Trophoblast cell (in vitro differentiated cells and primary cell): Measurements from ENCODE around the gene BRD9.

ENCODE experiments used
- DNase-seq, 2 donors: peaks; one replicate each; pipeline ENCODE4 v3.0.0-alpha.2; 2016
- H2AFZ ChIP-seq: 2 replicates; pipeline ENCODE4 v1.6.1; 2013; ENCODE audit warnings: low read length, moderate library complexity, mild to moderate bottlenecking; ENCODE audit not compliant: insufficient read depth, poor library complexity
- H2AK5ac ChIP-seq: 2 replicates; pipeline ENCODE4 v1.6.1; 2013; ENCODE audit warnings: mild to moderate bottlenecking, low read length
- H2BK120ac ChIP-seq: 2 replicates; pipeline ENCODE4 v1.6.1; 2013; ENCODE audit warnings: low read length, mild to moderate bottlenecking, moderate library complexity; ENCODE audit not compliant: insufficient read depth, poor library complexity
- H2BK12ac ChIP-seq: 2 replicates; pipeline ENCODE4 v1.6.1; 2013; ENCODE audit warnings: mild to moderate bottlenecking, low read length, moderate library complexity
- H2BK5ac ChIP-seq: 2 replicates; pipeline ENCODE4 v1.6.1; 2013; ENCODE audit warnings: low read length, low read depth, moderate library complexity, mild to moderate bottlenecking; ENCODE audit not compliant: poor library complexity
- H3K14ac ChIP-seq: 2 replicates; pipeline ENCODE4 v1.6.1; 2013; ENCODE audit warnings: mild to moderate bottlenecking, low read length
- H3K18ac ChIP-seq: 2 replicates; pipeline ENCODE4 v1.6.1; 2013; ENCODE audit warnings: mild to moderate bottlenecking, low read length
- H3K23ac ChIP-seq: 2 replicates; pipeline ENCODE4 v1.6.1; 2013; ENCODE audit warnings: low read length
- H3K27ac ChIP-seq: 2 replicates; pipeline ENCODE4 v1.5.1; 2013; ENCODE audit warnings: low read depth, mild to moderate bottlenecking, inconsistent platforms, low read length, moderate library complexity
- H3K27me3 ChIP-seq: 2 replicates; pipeline ENCODE4 v1.6.1; 2013; ENCODE audit warnings: inconsistent platforms, mild to moderate bottlenecking, low read length, moderate library complexity; ENCODE audit not compliant: insufficient read depth
- H3K36me3 ChIP-seq, 2 experiments: 1 replicate in 1 of 2; 2 replicates in 1 of 2; pipeline ENCODE4 v1.6.1; 2013; ENCODE audit warnings: low read length in 2 of 2, mild to moderate bottlenecking in 2 of 2, moderate library complexity in 1 of 2; ENCODE audit not compliant: insufficient read depth in 2 of 2, control insufficient read depth in 1 of 2
- H3K4ac ChIP-seq: 2 replicates; pipeline ENCODE4 v1.6.1; 2013; ENCODE audit warnings: low read depth, mild to moderate bottlenecking, low read length, moderate library complexity
- H3K4me1 ChIP-seq, 2 experiments: 1 replicate in 1 of 2; 2 replicates in 1 of 2; pipeline ENCODE4 v1.6.1; 2013; ENCODE audit warnings: low read length in 2 of 2, mild to moderate bottlenecking in 2 of 2, moderate library complexity in 1 of 2; ENCODE audit not compliant: insufficient read depth in 2 of 2, control insufficient read depth in 1 of 2
- H3K4me2 ChIP-seq: 2 replicates; pipeline ENCODE4 v1.6.1; 2013; ENCODE audit warnings: inconsistent platforms, mild to moderate bottlenecking, low read length, moderate library complexity
- H3K4me3 ChIP-seq: 2 replicates; pipeline ENCODE4 v1.5.1; 2013; ENCODE audit warnings: mild to moderate bottlenecking, low read depth, low read length, inconsistent platforms
- H3K79me1 ChIP-seq: one replicate; pipeline ENCODE4 v1.6.1; 2013; ENCODE audit warnings: low read length
- H3K79me2 ChIP-seq: 2 replicates; pipeline ENCODE4 v1.6.1; 2013; ENCODE audit warnings: low read length, mild to moderate bottlenecking; ENCODE audit not compliant: control insufficient read depth, insufficient read depth, poor library complexity
- H3K9ac ChIP-seq: 2 replicates; pipeline ENCODE4 v1.6.1; 2013; ENCODE audit warnings: mild to moderate bottlenecking, low read length
- H3K9me3 ChIP-seq: 2 replicates; pipeline ENCODE4 v1.6.1; 2013; ENCODE audit warnings: low read depth, mild to moderate bottlenecking, control low read depth, inconsistent platforms, low read length; ENCODE audit not compliant: insufficient read depth
- H4K12ac ChIP-seq: 2 replicates; pipeline ENCODE4 v1.6.1; 2013; ENCODE audit warnings: low read depth, mild to moderate bottlenecking, low read length, moderate library complexity
- H4K8ac ChIP-seq: 2 replicates; pipeline ENCODE4 v1.6.1; 2013; ENCODE audit warnings: low read depth, mild to moderate bottlenecking, low read length, moderate library complexity
- H4K91ac ChIP-seq: one replicate; pipeline ENCODE4 v1.6.1; 2013; ENCODE audit warnings: low read depth, mild to moderate bottlenecking, low read length, moderate library complexity
- WGBS: extraction: QIAGEN DNeasy Blood & Tissue Kit; methylation state at CpG from one replicate; pipeline ENCODE4 v1.1.7; 2013; ENCODE audit warnings: missing lambda C conversion rate; ENCODE audit not compliant: insufficient read length, insufficient coverage; ENCODE audit errors: extremely low coverage; 5-methylcytosine and 5-hydroxymethylcytosine counted together

Gene BRD9

GRCh38 chr5:914174-914573 is 21.6 kb upstream of the BRD9 start:
- H3K9me3 ChIP-seq, result no peaks in the 10 kb centered on the region
- no peak for DNase-seq
- H3K18ac ChIP-seq, result no peak overlapping the region
- H3K4me3 ChIP-seq, result no peak overlapping the region
- H2BK12ac ChIP-seq, result no peak overlapping the region
- H4K8ac ChIP-seq, result no peak overlapping the region
- H3K23ac ChIP-seq, result no peak overlapping the region
- no peak overlapping the region for H4K91ac ChIP-seq
- peaks cover 56% of the 10 kb centered on the region in 2 experiments for H3K36me3 ChIP-seq
- no peak overlapping the region for H3K4me2 ChIP-seq
- WGBS, result no CpG with 5 or more reads among the region's 14 CpGs
- no peaks in the 10 kb centered on the region for H3K79me2 ChIP-seq
- H3K79me1 ChIP-seq, result no peaks in the 10 kb centered on the region
- H3K14ac ChIP-seq, result no peak overlapping the region
- H2BK120ac ChIP-seq, result no peak overlapping the region
- H2AFZ ChIP-seq, result no peak overlapping the region
- H2AK5ac ChIP-seq, result no peak overlapping the region
- H3K4ac ChIP-seq, result no peak overlapping the region
- H2BK5ac ChIP-seq, result no peak overlapping the region
- H3K9ac ChIP-seq, result peak overlapping the region; percentile 14
- H3K27ac ChIP-seq, result no peak overlapping the region
- H3K27me3 ChIP-seq, result no peaks in the 10 kb centered on the region
- H4K12ac ChIP-seq, result no peak overlapping the region
- H3K4me1 ChIP-seq, result peaks cover 0 to 3% of the 10 kb centered on the region in 2 experiments

- Histone ChIP-seq H4K8ac (no peak overlapping the region), H2BK12ac (no peak overlapping the region), H3K79me1 (no peaks in the 10 kb centered on the region), H3K23ac (no peak overlapping the region), H3K36me3 (peaks cover 62 to 69% of the 10 kb centered on the region in 2 experiments), H4K91ac (no peak overlapping the region), H3K4me3 (no peak overlapping the region), H2BK120ac (no peak overlapping the region), H3K14ac (no peak overlapping the region), H3K4ac (no peak overlapping the region), H3K79me2 (no peaks in the 10 kb centered on the region), H3K9me3 (peaks cover 3% of the 10 kb centered on the region), H3K4me2 (no peak overlapping the region), H3K27me3 (no peaks in the 10 kb centered on the region), H3K4me1 (no peaks in the 10 kb centered on the region), H2BK5ac (no peak overlapping the region), H3K18ac (no peak overlapping the region), H3K27ac (no peak overlapping the region), H2AFZ (no peak overlapping the region), H2AK5ac (no peak overlapping the region), H4K12ac (no peak overlapping the region), H3K9ac (no peak overlapping the region)
- WGBS, result no CpG with 5 or more reads among the region's 44 CpGs
- DNase-seq, result peak; percentile 83 to 85
Measured at GRCh38 chr5:912280-913091, 19.9 kb upstream of the BRD9 start.

- Histone ChIP-seq H3K4me2 (no peak overlapping the region), H3K9me3 (peaks cover 5% of the 10 kb centered on the region), H3K27ac (no peak overlapping the region), H4K12ac (no peak overlapping the region), H4K8ac (no peak overlapping the region), H3K4ac (no peak overlapping the region), H3K79me1 (no peaks in the 10 kb centered on the region), H3K79me2 (no peaks in the 10 kb centered on the region), H4K91ac (no peak overlapping the region), H2BK12ac (no peak overlapping the region), H3K18ac (no peak overlapping the region), H3K27me3 (no peaks in the 10 kb centered on the region), H3K23ac (no peak overlapping the region), H3K4me1 (no peaks in the 10 kb centered on the region), H2BK5ac (no peak overlapping the region), H3K9ac (no peak overlapping the region), H2BK120ac (no peak overlapping the region), H3K4me3 (no peak overlapping the region), H3K36me3 (peaks cover 61 to 68% of the 10 kb centered on the region in 2 experiments), H3K14ac (no peak overlapping the region), H2AK5ac (no peak overlapping the region), H2AFZ (no peak overlapping the region)
- DNase-seq, result peak; percentile 21 to 33
- no CpG with 5 or more reads among the region's 11 CpGs for WGBS
Measured at GRCh38 chr5:911601-912000, 19.0 kb upstream of the BRD9 start.

- no peak overlapping the region for H3K4me2 ChIP-seq
- H3K79me2 ChIP-seq, result no peaks in the 10 kb centered on the region
- H3K4me1 ChIP-seq, result no peaks in the 10 kb centered on the region
- H3K4ac ChIP-seq, result no peak overlapping the region
- DNase-seq, result no peak
- no peak overlapping the region for H2BK12ac ChIP-seq
- no peak overlapping the region for H3K27ac ChIP-seq
- no peak overlapping the region for H3K23ac ChIP-seq
- no peak overlapping the region for H3K9ac ChIP-seq
- peaks cover 57 to 62% of the 10 kb centered on the region in 2 experiments for H3K36me3 ChIP-seq
- H3K79me1 ChIP-seq, result no peaks in the 10 kb centered on the region
- H3K4me3 ChIP-seq, result no peak overlapping the region
- no peak overlapping the region for H3K18ac ChIP-seq
- H2BK5ac ChIP-seq, result no peak overlapping the region
- H4K8ac ChIP-seq, result no peak overlapping the region
- H3K9me3 ChIP-seq, result peaks cover 5% of the 10 kb centered on the region
- WGBS, result no CpG with 5 or more reads among the region's 7 CpGs
- no peak overlapping the region for H2BK120ac ChIP-seq
- H3K27me3 ChIP-seq, result no peaks in the 10 kb centered on the region
- no peak overlapping the region for H4K91ac ChIP-seq
- no peak overlapping the region for H3K14ac ChIP-seq
- H2AFZ ChIP-seq, result no peak overlapping the region
- H2AK5ac ChIP-seq, result no peak overlapping the region
- no peak overlapping the region for H4K12ac ChIP-seq
Measured at GRCh38 chr5:910769-911160, 18.2 kb upstream of the BRD9 start.
